Stomach (tissue), 4 donors: ENCODE measurements around the gene CEP55.

Experiments
- CTCF ChIP-seq, 7 experiments: fragments of 450-650 bp in 4 of 7; fragments of 200-600 bp in 3 of 7; sonication (generic) in 3 of 7; IDR thresholded peaks; one replicate each; pipeline ENCODE4 v1.5.1; 2016 to 2019; ENCODE audit warnings: antibody characterized with exemption in 7 of 7, control low read depth in 2 of 7, mild to moderate bottlenecking in 1 of 7
- POLR2A ChIP-seq, 4 donors: fragments of 450-650 bp; IDR thresholded peaks; one replicate each; pipeline ENCODE4 v1.6.1; 2016; ENCODE audit warnings: antibody characterized with exemption in 4 of 4, control low read depth in 2 of 4, mild to moderate bottlenecking in 1 of 4, moderate library complexity in 1 of 4

GRCh38 chr10:93495654-93496321, 624 bp upstream of the CEP55 start:
- TF ChIP-seq CTCF (IDR thresholded peaks at IDR 0.05) (no peak), POLR2A (IDR thresholded peaks at IDR 0.05) (no peak)
